ENCODE measurements around the gene SLC8A3.

SLC8A3 gene

GRCh38 chr14:70093156-70093555 is 95.6 kb downstream of the SLC8A3 start:
- Histone ChIP-seq H3K36me3 (no peaks in the 10 kb centered on the region), H3K9me3 (no peaks in the 10 kb centered on the region), H3K4me3 (ENCODE audit: low read depth in 1 of 2, low read length in 1 of 2) (no peak overlapping the region), H3K4me1 (ENCODE audit: control insufficient read depth in 1 of 2, insufficient read depth in 1 of 2, low read depth in 1 of 2, low read length in 1 of 2) (no peaks in the 10 kb centered on the region), H3K27me3 (peaks cover 13% of the 10 kb centered on the region), H3K27ac (no peak overlapping the region)
- TF ChIP-seq CTCF (IDR thresholded peaks at IDR 0.05): no peak

- H3K4me3 ChIP-seq (ENCODE audit: low read depth in 1 of 2, low read length in 1 of 2): no peak overlapping the region
- H3K9me3 ChIP-seq: no peaks in the 10 kb centered on the region
- no peaks in the 10 kb centered on the region for H3K36me3 ChIP-seq
- H3K27ac ChIP-seq: no peak overlapping the region
- peaks cover 16% of the 10 kb centered on the region for H3K27me3 ChIP-seq
- H3K4me1 ChIP-seq (ENCODE audit: control insufficient read depth in 1 of 2, insufficient read depth in 1 of 2, low read depth in 1 of 2, low read length in 1 of 2): no peaks in the 10 kb centered on the region
- TF ChIP-seq CTCF (IDR thresholded peaks at IDR 0.05): no peak
Measured at GRCh38 chr14:70087380-70087697, 101.4 kb downstream of the SLC8A3 start.

GRCh38 chr14:70086685-70087379 is 101.9 kb downstream of the SLC8A3 start:
- no peaks in the 10 kb centered on the region for H3K36me3 ChIP-seq
- peaks cover 16% of the 10 kb centered on the region for H3K27me3 ChIP-seq
- no peaks in the 10 kb centered on the region for H3K4me1 ChIP-seq (ENCODE audit: control insufficient read depth in 1 of 2, insufficient read depth in 1 of 2, low read depth in 1 of 2, low read length in 1 of 2)
- H3K4me3 ChIP-seq (ENCODE audit: low read depth in 1 of 2, low read length in 1 of 2): no peak overlapping the region
- no peak overlapping the region for H3K27ac ChIP-seq
- no peaks in the 10 kb centered on the region for H3K9me3 ChIP-seq
- TF ChIP-seq CTCF (IDR thresholded peaks at IDR 0.05): no peak

- no peak overlapping the region for H3K4me3 ChIP-seq (ENCODE audit: low read depth in 1 of 2, low read length in 1 of 2)
- H3K4me1 ChIP-seq (ENCODE audit: control insufficient read depth in 1 of 2, insufficient read depth in 1 of 2, low read depth in 1 of 2, low read length in 1 of 2): no peaks in the 10 kb centered on the region
- peaks cover 8% of the 10 kb centered on the region for H3K27me3 ChIP-seq
- H3K36me3 ChIP-seq: no peaks in the 10 kb centered on the region
- H3K27ac ChIP-seq: no peak overlapping the region
- no peaks in the 10 kb centered on the region for H3K9me3 ChIP-seq
- no peak for TF ChIP-seq CTCF (IDR thresholded peaks at IDR 0.05)
Measured at GRCh38 chr14:70084226-70084625, 104.5 kb downstream of the SLC8A3 start.

GRCh38 chr14:70082394-70082793 is 106.4 kb downstream of the SLC8A3 start:
- H3K4me1 ChIP-seq (ENCODE audit: control insufficient read depth in 1 of 2, insufficient read depth in 1 of 2, low read depth in 1 of 2, low read length in 1 of 2): no peaks in the 10 kb centered on the region
- no peaks in the 10 kb centered on the region for H3K36me3 ChIP-seq
- peaks cover 3% of the 10 kb centered on the region for H3K27me3 ChIP-seq
- H3K27ac ChIP-seq: no peak overlapping the region
- no peak for TF ChIP-seq CTCF (IDR thresholded peaks at IDR 0.05)
- no peak overlapping the region for H3K4me3 ChIP-seq (ENCODE audit: low read depth in 1 of 2, low read length in 1 of 2)
- H3K9me3 ChIP-seq: no peaks in the 10 kb centered on the region

- TF ChIP-seq CTCF (IDR thresholded peaks at IDR 0.05): no peak
- Histone ChIP-seq H3K27ac (no peak overlapping the region), H3K4me3 (ENCODE audit: low read depth in 1 of 2, low read length in 1 of 2) (no peak overlapping the region), H3K36me3 (no peaks in the 10 kb centered on the region), H3K4me1 (ENCODE audit: control insufficient read depth in 1 of 2, insufficient read depth in 1 of 2, low read depth in 1 of 2, low read length in 1 of 2) (no peaks in the 10 kb centered on the region), H3K9me3 (no peaks in the 10 kb centered on the region), H3K27me3 (peaks cover 3% of the 10 kb centered on the region)
Measured at GRCh38 chr14:70080076-70080475, 108.7 kb downstream of the SLC8A3 start.

Data from neutrophil (primary cell).